Activated CD4-positive, CD25-positive, alpha-beta regulatory T cell treated with anti-CD3 and anti-CD28 coated beads, Interleukin-2, amount 50 U/mL, for 24 hours (primary cell): ENCODE results near the gene PRRT3.

Experiments
- ATAC-seq, 2 donors: fragments of 150-1000 bp; cut with Tn5 transposase; one replicate each; pipeline ENCODE4 v1.10.0; 2021; ENCODE audit warnings: mild to moderate bottlenecking in 1 of 2, moderate library complexity in 1 of 2

PRRT3 gene

GRCh38 chr3:9951962-9952805 is at the start of gene PRRT3:
TSS of gene PRRT3 (minus strand) at chr3:9952408. CDS start at chr3:9950115, 2,293 bp downstream.
- peak; percentile 88 to 92 for ATAC-seq

GRCh38 chr3:10000686-10001085 is 48.5 kb upstream of the PRRT3 start:
- no peak for ATAC-seq

- ATAC-seq, result no peak
These were observed 42.1 kb upstream of the PRRT3 start for GRCh38 chr3:9994086-9994844.

GRCh38 chr3:9986230-9986725 is 34.1 kb upstream of the PRRT3 start:
- ATAC-seq, result peak; percentile 22 to 30

- no peak for ATAC-seq
These were observed 28.0 kb upstream of the PRRT3 start for GRCh38 chr3:9980251-9980650.

GRCh38 chr3:9978710-9979305 is 26.6 kb upstream of the PRRT3 start:
- no peak for ATAC-seq

- ATAC-seq, result peak; percentile 95 to 99
These were observed 24.8 kb upstream of the PRRT3 start for GRCh38 chr3:9976721-9977709.

- ATAC-seq, result no peak
These were observed 17.9 kb upstream of the PRRT3 start for GRCh38 chr3:9970020-9970652.

GRCh38 chr3:9969632-9970019 is 17.4 kb upstream of the PRRT3 start:
- ATAC-seq, result no peak

- ATAC-seq, result no peak
These were observed 14.6 kb upstream of the PRRT3 start for GRCh38 chr3:9966841-9967240.

GRCh38 chr3:9965200-9965875 is 13.1 kb upstream of the PRRT3 start:
- ATAC-seq, result no peak

- ATAC-seq, result no peak
These were observed 5.0 kb upstream of the PRRT3 start for GRCh38 chr3:9957214-9957613.

- no peak for ATAC-seq
These were observed 3.6 kb upstream of the PRRT3 start for GRCh38 chr3:9955611-9956352.

GRCh38 chr3:9955067-9955502 is 2.9 kb upstream of the PRRT3 start:
- ATAC-seq, result no peak

GRCh38 chr3:9951598-9951961 is 628 bp downstream of the PRRT3 start:
- no peak for ATAC-seq

GRCh38 chr3:9951126-9951525 is 1.1 kb downstream of the PRRT3 start:
- no peak for ATAC-seq

- no peak for ATAC-seq
These were observed 2.6 kb downstream of the PRRT3 start for GRCh38 chr3:9949626-9950025.

GRCh38 chr3:9949115-9949514 is 3.1 kb downstream of the PRRT3 start:
- no peak for ATAC-seq

- ATAC-seq, result no peak
These were observed 3.6 kb downstream of the PRRT3 start for GRCh38 chr3:9948586-9948985.
